ENCODE data around the gene SYTL2.
"Not testable (repeated sequence)": the region's sequence is repeated elsewhere in the genome, so short reads cannot be mapped to it uniquely, and the experiment has no call there.

Gene SYTL2

DNA sequence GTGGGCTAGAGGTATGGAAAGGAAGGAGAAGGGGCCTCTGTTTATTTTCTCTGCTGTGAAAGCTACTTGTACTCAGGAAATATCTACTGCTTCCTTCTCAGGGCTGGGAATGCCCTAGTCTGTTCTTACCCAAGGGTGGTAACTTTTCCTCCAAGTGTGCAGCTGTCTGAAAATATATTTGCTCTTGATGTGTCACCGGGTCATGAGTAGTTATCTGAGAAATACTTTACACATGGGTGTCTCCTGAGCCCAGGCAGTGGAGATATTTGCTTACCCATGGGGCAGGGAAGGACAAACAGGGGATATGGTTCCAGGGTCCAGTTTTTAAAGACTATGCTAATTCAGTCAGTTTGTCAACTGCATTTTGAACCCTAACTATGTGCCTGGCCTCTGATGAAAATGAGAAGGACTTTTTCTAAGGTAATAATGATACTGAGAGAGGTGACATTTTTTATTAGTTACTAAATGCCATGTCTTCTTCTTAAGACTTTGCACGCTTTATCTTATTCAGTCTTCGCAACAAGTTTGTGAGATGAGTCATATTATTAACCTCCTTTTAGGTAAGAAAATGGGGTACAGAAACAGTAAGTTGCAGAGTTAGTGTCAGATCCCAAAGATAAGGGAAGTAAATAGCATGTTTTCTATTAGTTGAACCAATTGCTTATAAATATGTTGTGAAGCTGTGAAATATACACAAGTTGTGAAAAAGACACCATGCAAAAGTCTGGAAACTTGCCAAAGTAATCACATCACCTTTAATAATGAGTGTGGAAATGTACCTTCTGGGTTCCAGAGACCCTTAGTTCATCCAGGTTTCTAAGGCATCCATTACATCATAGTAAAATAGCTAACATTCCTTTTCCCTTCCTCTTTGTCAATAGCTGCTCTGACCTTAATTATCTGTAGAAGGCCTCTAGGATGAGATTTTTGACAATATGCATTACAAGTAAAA lies 22.9 kb downstream of the SYTL2 start:
- no peak for DNase-seq

DNA sequence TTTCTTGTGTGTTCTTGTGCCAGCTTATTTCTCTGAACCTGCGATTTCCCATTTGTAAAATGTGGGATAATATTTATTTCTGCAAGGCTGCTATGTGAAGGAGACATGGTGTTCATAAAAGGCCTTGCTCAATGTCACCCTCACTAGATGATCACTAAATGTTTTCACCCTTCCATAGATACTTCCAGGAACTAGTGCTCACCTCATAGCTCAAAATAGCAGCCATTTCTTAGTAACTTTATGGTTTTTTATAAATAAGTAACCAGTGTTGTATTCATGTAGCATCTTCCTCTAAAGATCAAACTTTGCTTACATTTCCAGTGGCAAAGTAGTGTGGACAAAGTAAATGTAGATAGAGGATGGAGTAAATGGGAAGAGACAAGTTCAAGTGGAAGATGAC lies 23.8 kb downstream of the SYTL2 start:
- no peak for DNase-seq

DNA sequence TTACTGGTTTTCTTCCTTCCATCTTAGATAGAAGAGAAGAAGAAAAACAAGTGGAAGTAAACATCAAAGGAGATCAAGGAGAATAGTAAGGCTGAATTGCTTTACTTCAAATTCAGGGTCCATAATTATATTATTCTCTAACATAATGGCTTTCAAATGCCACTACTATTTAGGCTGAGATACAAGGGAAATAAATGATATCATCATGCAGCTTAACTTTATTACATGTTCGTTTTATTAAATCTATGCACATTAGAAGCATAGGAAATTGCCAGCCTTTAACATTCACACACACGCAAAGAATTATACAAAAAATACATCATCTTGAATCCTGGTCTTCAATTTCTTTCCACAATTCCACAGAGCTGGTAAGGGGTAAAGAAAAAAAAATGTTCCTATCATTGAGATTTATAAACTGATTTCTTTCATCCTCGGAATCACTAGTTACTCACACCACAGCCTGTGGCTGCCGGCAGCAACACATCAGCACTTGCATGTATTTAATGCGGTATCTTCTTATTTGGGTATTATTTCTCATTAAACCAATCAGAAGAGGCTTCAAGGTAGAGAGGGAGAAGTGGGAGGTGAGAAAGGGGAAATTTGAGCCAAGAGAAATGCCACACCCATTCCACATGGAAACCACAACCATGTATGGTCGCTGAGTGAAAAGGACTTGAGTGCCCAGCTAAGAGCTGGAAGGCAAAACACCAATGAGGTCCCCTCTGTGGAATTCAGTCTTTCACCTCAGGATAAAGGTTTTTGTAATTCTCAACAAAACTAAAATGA lies 26.3 kb downstream of the SYTL2 start:
- no peak for DNase-seq

DNA sequence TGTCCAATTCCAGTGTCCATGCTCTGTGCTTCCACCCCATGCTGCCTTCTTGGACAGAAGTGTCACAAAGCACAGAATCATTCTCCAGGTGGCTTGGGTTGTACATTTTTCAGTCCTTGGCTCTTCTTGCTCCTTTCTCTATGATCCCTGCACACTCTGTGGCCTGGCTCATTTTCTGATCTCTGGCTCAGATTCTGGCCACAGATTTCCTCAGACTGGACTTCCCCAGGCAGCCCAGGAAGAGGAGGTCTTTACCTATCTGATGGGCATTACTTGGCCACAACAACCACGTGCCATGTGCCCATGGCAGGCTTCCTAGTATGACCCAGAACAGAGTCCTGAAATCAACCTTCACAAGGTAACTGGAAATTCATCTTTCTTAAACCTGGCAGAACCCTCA lies 27.2 kb downstream of the SYTL2 start:
- DNase-seq, result no peak

DNA sequence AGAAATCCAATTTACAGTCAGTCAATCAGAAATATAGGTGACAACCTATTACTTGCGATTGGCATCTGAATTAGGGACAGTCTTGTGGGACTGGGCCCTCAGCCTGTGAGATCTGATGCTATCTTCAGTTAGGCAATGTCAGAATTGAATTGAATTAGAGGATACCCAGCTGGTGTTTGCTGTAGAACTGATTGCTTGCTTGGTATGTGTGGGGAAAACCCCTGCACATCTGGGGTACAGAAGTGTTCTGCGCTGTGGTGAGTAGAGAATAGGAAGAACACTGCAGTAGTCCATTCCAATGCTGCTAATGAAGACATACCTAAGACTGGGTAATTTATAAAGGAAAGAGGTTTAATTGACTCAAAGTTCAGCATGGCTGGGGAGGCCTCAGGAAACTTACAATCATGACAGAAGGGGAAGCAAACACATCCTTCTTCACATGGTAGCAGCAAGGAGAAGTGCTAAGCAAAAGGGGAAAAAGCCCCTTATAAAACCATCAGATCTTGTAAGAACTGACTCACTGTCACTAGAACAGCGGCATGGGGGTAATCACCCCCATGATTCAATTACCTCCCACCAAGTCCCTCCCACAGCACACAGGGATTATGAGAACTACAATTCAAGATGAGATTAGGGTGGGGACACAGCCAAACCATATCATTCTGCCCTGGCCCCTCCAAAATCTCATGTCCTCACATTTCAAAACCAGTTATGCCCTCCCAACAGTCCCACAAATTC lies 30.0 kb downstream of the SYTL2 start:
- DNase-seq, result not testable (repeated sequence)

DNA sequence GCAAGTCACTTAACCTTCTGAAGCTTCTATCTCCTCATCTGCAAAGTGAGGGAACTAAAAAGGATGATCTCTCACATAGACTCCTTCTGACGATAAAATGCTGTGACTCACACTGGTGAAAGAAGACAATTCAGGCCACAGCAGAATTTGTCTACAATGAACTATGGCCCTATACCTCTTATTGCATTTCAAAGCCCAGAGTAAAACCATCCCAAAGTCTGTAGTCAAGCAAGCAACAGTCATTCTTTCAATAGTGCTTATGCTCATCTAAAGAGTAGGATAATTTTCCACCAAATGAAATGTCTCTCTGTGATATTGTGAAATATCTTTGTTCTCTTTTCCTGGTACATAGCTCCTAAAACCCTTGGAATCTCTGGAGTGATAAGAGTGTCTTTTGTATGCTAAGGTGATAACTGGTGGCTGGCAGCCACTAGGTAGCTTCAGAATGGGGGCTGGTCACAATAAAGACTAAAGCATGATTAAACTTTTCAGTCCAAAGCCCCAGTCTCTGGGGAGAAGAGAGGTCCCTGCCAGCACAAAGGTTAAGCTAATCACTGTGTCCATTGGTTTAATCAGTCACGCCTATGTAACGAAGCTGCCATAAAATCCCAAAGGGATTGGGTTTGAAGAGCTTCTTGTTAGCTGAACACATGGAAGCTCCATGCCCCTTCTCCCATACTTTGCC lies 30.8 kb downstream of the SYTL2 start:
- no peak for DNase-seq

DNA sequence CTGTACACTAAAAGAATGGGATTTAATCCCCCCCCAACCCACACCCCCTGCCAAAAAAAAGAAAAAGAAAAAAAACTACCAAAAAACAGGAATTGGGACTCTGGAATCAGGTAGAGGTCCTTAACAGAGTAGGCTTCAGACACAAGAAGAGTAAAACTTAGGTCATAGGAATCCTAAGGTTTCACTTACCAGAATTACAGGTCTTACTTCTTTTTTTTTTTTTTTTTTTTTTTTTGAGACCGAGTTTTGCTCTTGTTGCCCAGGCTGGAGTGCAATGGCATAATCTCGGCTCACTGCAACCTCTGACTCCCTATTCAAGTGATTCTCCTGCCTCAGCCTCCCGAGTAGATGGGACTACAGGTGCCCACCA lies 33.4 kb downstream of the SYTL2 start:
- not testable (repeated sequence) for DNase-seq

DNA sequence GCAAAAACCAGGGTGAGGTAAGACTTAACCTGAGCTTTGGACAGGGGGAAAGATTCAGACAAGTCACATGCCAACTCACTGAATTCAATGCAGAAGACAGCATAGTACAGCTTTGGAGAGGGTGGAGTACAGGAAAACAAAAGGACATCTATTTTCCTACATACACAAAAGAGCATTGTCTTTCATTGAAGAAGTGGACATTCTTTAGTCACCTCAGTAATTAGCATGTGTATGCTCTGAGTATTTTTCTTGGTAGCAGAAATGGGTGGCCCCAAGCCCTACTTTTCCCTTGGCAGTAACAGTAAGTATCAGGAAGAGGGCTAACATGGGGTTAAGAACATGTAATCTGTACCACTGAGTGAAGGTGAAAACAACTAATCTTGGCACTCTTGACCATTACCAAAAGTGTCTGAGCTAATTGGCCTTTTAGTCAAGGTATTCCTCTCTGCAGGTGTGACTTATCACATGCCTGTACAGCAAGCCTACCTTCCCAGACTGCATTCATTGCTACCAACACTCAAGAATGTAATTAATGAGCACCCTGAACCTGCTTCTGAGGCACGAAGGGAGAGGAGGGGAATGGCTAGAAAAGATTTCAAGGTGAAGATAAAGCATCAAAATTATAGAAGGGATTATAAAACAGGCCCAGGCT lies 33.9 kb downstream of the SYTL2 start:
- DNase-seq, result no peak

DNA sequence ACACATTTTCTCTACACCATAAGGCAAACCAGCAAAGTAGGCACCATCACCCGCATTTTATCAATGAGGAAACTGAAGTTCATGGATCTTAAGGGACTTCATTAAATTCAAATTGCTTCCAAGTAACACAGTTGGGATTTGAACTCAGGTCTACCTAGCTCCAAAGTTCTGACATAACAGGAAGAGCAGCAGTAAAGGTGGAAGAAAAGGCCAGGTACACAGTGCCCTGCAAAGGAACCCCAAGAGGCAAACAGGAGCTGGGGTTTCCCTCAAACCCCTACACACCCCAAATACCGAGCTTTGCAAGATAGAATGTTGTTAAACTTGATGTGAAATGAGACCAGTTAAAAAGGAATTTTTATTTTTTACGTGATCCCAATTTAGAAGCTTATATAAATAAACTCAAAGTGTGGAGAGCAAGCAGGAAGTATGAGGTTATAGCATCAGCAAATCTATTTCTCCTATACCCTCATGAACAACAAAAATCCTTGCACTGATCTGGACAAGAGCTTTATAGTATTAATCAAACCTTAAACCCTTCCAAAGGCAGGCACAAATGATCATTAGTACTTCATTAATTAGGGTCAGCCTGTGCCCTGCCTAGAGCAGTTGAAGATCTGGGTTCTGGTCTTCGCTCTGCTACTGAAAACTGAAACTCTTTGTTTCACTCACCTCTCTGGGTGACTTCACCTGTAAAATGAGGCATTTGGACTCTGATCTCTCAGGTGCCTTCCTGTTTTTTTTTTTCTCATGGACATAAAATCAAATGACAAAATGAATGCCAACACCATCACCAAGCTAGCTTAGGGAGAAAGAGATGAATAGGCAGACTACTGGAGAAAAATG lies 36.5 kb downstream of the SYTL2 start:
- no peak for DNase-seq

DNA sequence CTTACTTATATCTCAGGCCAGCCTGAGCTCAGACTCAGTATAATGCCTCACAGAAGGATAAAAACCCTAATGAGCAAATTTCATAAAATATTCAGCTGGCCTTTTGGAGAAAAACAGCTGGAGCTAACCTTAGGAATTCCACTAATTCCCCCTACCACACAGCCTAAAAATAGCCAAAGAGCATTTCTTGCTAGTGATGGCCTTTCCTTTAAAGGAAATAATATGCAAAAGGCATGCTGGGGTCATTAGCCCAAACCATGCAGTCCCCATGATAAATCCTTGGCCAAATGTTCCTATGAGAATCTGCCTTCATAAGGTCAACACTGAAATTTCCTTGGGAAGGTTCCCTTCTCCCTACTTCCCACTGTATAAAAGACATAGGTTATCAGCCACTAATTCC lies 38.2 kb downstream of the SYTL2 start:
- DNase-seq, result no peak

DNA sequence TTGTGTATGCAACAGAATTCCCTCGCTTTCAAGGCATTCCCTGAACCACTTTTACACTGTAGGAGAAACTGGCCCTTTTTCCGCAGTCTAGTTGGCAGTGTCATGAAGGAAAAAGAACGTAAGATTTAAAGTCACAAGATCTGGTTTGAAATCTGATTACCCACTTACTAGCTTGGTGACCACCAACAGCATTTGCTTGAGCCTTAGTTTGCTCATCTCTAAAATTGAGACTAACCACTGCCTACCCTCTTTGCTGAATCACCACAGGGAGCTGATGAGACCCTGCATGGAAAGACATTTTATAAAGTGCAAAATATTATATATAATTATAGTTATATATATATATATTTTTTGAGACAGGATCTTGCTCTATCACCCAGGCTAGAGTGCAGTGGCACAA lies 39.4 kb downstream of the SYTL2 start:
- no peak for DNase-seq

DNA sequence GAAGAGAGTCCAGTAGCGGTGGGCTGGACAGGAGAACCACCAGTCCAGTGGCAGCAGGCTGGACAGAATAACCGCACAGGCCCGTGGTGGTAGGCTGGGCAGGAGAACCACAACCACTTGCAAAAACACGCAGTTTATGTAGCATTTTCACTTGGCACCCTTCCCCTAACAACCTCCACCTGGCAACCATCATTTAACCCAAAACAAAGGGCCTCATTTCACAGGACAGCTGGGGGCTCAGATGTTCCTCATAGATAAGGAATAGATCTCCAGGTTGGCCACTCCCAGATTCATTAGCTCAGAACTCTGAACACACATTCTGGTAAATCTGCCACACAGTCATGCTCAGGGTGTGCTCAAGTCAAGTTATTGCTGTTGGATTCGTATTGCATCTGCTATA lies 41.2 kb downstream of the SYTL2 start:
- no peak for DNase-seq

DNA sequence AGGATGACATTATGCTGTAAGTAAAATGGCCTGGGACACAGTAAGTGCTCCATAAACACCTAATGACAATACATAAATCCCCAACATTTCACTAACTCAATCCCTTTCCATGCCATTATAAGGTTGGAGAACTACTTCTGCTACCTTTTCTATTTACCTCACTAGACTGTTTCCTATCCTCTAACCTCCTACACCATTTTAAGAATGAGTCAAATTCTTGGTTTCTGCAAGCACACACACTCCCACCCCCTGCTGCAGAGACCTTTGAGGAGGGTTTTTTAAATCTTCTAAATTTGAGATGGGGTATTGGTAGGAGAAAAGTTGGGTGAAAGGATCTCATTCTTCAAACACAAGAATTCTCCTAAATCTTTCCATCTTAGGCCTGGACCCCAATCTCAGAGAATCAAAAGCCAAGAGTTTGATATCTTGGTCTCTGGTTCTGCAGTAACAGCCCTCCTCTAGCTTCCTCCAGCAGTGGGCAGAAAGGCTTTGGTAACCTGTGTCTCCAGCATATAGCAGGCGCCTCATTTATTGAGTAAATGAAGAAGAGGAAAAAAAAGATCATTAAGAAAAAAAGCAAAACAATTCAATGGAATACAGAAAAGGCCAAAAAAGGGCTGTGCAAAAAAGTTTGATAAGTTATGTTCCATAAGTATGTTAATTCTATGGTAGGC lies 42.3 kb downstream of the SYTL2 start:
- DNase-seq, result no peak

DNA sequence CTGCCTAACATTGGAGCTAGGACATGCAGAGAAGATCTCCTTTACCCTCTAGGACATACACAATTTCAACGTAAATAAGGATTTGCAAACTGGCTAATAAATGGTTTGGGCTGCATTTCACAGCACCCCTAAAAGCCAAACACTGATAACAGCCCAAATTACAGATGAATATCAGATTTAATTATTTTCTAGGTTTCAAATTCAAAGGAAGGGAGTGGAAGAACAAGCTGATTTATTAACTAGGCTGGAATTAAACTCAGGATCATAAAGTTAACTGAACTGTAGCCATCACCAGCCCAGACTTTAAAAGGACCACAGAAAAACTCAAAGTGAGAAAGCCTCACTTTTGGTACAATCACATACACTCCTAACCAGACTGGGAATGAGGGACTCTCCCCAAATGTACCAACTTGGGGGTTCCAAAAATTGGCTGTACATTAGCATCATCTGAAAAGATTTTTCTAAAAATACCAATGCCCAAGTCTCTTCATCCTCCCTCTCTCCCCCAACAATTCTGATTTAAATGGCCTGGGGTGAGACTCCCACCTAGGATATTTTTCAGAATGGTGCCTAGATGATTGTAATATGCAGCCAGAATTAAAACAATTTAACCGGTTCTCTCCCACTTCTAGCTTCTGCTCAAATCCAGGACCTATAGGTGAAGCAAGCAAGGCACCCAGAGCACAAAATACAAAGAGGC lies 43.5 kb downstream of the SYTL2 start:
- no peak for DNase-seq

DNA sequence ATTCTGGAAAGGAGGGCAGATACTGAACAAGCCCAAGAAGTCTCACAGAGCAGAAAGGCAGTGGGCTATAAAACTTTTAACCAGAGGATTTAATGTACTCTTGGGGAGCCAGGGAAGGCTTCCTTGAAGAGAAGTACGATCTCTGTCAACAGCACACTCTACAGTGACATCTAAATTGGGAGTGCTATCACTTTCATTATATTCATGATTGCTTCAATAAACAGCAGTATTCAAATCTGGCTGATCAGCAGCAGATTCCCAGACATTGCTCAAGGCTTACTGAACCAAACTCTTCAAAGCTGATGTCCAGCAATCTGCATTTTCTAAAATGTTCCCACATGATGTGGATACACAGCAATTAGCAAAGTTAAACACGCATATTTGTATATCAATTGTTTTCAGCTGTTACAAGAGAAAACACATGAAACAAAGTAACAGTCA lies 44.2 kb downstream of the SYTL2 start:
- DNase-seq, result no peak

DNA sequence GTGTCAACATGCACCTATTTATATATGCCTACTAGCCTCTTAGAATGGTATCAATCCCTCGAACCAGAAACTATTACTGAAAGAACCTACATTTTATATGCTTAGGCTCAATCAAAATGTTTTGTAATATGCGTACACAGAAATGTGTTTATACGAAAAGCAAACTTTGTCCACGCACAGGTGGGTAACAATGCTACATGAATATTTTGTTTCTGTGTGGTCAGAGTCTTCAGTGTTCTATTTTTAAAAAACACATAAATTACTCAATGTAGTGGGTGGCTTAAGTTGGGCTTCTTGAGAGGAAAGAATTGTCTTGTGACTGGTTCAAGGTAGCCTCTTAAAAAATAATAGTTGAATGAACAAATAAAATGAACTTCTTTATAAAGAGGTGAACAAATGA lies 46.1 kb downstream of the SYTL2 start:
- no peak for DNase-seq

DNA sequence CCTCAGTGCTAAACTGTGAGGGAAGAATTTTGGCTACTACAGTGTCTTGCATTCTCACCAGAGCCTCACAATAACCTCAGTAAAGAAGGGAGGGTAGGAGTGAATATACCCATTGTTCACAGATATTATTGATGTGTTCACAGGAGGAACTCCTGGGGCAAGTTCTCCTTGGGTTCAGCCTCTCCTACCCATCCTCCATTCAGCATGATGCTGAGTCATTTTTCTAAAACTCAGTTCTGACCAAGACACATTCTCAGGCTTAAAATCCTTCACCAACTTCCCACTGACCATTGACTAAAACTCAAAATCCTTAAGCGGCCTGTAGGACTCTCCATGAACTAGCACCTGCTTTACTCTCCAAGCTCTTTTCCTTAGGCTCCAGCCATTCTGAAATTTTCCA lies 48.7 kb downstream of the SYTL2 start:
- DNase-seq, result no peak

DNA sequence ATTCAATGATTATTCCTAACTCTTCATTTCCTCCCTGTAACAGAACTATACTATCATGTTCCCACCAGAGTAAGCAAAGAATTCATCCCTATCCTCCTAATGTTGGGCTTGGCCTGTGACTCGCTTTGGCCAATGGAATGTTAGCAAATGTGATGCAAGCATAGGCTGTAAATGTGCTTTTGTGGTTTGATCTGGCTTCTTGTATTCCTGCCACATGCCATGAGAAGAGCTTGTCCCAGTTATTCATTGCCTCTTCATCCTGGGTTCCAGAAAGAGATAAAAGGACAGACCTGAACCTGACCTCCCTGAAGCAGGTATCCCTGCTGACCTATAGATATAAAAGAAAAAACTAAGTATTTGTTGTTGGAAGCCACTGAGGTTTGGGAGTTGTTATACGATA lies 51.0 kb downstream of the SYTL2 start:
- DNase-seq, result no peak

DNA sequence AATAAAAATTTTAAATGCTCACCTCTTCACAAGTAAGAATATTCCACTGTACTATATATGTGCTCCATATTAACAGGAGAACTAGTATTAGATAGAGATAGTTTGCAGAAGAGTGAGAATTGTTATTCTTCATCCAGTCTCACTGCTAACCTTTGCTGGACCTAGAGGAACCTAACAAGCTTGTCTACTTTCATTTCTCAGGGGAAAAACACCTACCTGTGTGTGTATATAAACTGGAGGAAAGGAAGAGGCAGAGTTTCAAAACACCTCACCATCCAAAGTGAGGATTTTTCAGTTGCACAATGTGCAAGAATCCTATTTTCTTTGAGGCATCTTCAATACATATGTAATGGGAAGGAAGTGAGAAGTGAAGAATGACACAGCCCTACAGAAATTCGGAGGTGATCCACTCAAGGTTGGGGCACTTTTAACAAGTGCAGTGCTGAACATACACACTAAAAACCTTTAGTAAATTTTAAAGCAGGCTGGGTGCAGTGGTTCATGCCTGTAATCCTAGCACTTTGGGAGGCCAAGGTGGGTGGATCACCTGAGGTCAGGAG lies 52.4 kb downstream of the SYTL2 start:
- no peak for DNase-seq

DNA sequence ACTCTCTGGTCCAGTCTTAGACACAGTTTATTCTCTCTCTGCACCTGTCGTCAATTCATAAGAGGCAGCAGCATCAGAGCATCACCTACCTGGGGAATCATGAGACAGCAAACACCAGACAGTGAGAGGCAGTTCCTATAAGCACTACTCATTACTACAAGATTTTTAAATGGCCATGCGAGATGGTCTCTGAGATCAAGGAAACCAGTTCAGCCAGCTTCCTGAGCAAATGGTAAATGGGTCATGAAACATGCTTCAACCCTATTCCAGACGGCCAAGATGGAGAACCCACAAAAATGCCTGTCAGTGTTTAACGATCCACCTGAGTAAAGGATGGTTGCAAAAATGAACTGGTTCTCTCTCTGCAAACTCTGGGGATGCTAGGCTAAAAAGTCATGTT lies 52.9 kb downstream of the SYTL2 start:
- no peak for DNase-seq

Measured in activated CD4-positive, CD25-positive, alpha-beta regulatory T cell (primary cell).